HG02588 (cell line): ENCODE measurements around the gene CKS2.
A peak's percentile ranks its signal among the peaks of the same experiment; 100 is the strongest.
"Not testable (repeated sequence)": the region's sequence is repeated elsewhere in the genome, so short reads cannot be mapped to it uniquely, and the experiment has no call there.

Experiments used
- ATAC-seq: cut with Tn5 transposase; IDR thresholded peaks from one replicate; pipeline ENCODE4 v1.9.1; 2021; ENCODE audit warnings: mild to moderate bottlenecking, moderate library complexity; ENCODE audit not compliant: unreplicated experiment

The CKS2 gene

GRCh38 chr9:89310475-89311345, at the start of gene CKS2:
CKS2 (plus strand) TSS chr9:89311195; CDS start chr9:89311293, 98 bp downstream.
- peak; percentile 90 for ATAC-seq

GRCh38 chr9:89273528-89274279, 37.3 kb upstream of the CKS2 start:
- no peak for ATAC-seq

GRCh38 chr9:89274838-89275237, 36.2 kb upstream of the CKS2 start:
- ATAC-seq, result no peak

GRCh38 chr9:89276040-89276439, 35.0 kb upstream of the CKS2 start:
- ATAC-seq, result not testable (repeated sequence)

- ATAC-seq, result no peak
Observed at GRCh38 chr9:89277043-89277442, 34.0 kb upstream of the CKS2 start.

- no peak for ATAC-seq
Observed at GRCh38 chr9:89277454-89277853, 33.5 kb upstream of the CKS2 start.

- ATAC-seq, result no peak
Observed at GRCh38 chr9:89278551-89278950, 32.4 kb upstream of the CKS2 start.

GRCh38 chr9:89278997-89279739, 31.8 kb upstream of the CKS2 start:
- ATAC-seq, result no peak

- ATAC-seq, result no peak
Observed at GRCh38 chr9:89281106-89281505, 29.9 kb upstream of the CKS2 start.

- ATAC-seq, result not testable (repeated sequence)
Observed at GRCh38 chr9:89282248-89282968, 28.6 kb upstream of the CKS2 start.

- ATAC-seq, result no peak
Observed at GRCh38 chr9:89284076-89284475, 26.9 kb upstream of the CKS2 start.

- no peak for ATAC-seq
Observed at GRCh38 chr9:89291741-89292140, 19.3 kb upstream of the CKS2 start.

- no peak for ATAC-seq
Observed at GRCh38 chr9:89293014-89293413, 18.0 kb upstream of the CKS2 start.

GRCh38 chr9:89295400-89295799, 15.6 kb upstream of the CKS2 start:
- ATAC-seq, result no peak

- ATAC-seq, result not testable (repeated sequence)
Observed at GRCh38 chr9:89301996-89302395, 9.0 kb upstream of the CKS2 start.

GRCh38 chr9:89304020-89304833, 6.8 kb upstream of the CKS2 start:
- no peak for ATAC-seq

- no peak for ATAC-seq
Observed at GRCh38 chr9:89304834-89305188, 6.2 kb upstream of the CKS2 start.

GRCh38 chr9:89305868-89306267, 5.1 kb upstream of the CKS2 start:
- ATAC-seq, result no peak

- ATAC-seq, result no peak
Observed at GRCh38 chr9:89309166-89309565, 1.8 kb upstream of the CKS2 start.
